A549 treated with RU486 at 1 μM for 4 hours (cell line): ENCODE data around the gene C10orf88. TPM values are rescaled to one million over a fixed set of nuclear protein-coding genes. Genes with fewer than 3 reads are reported as not detected.

ENCODE experiments used
- total RNA-seq: library from RNA; stranded (reverse); fragments of 200-300 nt; extraction: Qiagen RNA extraction; gene quantifications from 5 replicates; pipeline ENCODE4 v1.2.3, GENCODE V29; 2022; ENCODE audit warnings: low read depth

The C10orf88 gene
- 5.0 to 11.0 TPM (median 8.9 TPM) in 5 replicates for total RNA-seq

GRCh38 chr10:122953902-122954730 lies at the start of gene C10orf88:
Gene C10orf88 (minus strand): TSS chr10:122954227. CDS start chr10:122954178, 49 bp downstream.

GRCh38 chr10:122980209-122981065 lies 26.4 kb upstream of the C10orf88 start, which contains the start of gene PSTK:
Gene PSTK (plus strand): TSS chr10:122980401. CDS start chr10:122980480, 79 bp downstream.

GRCh38 chr10:122910310-122910709 lies 43.7 kb downstream of the C10orf88 start, which contains the start of gene FAM24A:
Gene FAM24A (plus strand): TSS chr10:122910610. CDS start chr10:122911635, 1,025 bp downstream.

Other genes with a start within 250 kb of the C10orf88 start
- 1.3 to 1.8 TPM (median 1.6 TPM) in 5 replicates for gene CUZD1, start 108.4 kb downstream of the C10orf88 start, total RNA-seq
- 12.9 to 17.7 TPM (median 14.5 TPM) in 5 replicates for gene FAM24B, start 74.6 kb downstream of the C10orf88 start, total RNA-seq
- not detected in 5 replicates for gene FAM24A, start 43.6 kb downstream of the C10orf88 start, total RNA-seq
- gene PSTK, start 26.2 kb upstream of the C10orf88 start, total RNA-seq: 4.5 to 7.0 TPM (median 4.6 TPM) in 5 replicates
- 4.5 to 7.8 TPM (median 7.0 TPM) in 5 replicates for gene IKZF5, start 54.6 kb upstream of the C10orf88 start, total RNA-seq
- 6.0 to 8.4 TPM (median 6.8 TPM) in 5 replicates for gene ACADSB, start 54.8 kb upstream of the C10orf88 start, total RNA-seq
- gene HMX3, start 181.7 kb upstream of the C10orf88 start, total RNA-seq: 0.12 TPM in 1 of 5 replicates, not detected in the others
- gene HMX2, start 193.9 kb upstream of the C10orf88 start, total RNA-seq: 0.10 to 0.22 TPM (median 0.15 TPM) in 3 of 5 replicates, not detected in the others
- gene BUB3, start 200.2 kb upstream of the C10orf88 start, total RNA-seq: 167 to 192 TPM (median 176 TPM) in 5 replicates